ENCODE data around the gene ADAMTSL1. TPM values are rescaled to one million over a fixed set of nuclear protein-coding genes. Genes with fewer than 3 reads are reported as not detected.

ADAMTSL1 gene
- total and polyA plus RNA-seq, 2 of the 13 experiments (the other 11 are each of a cell fraction or from before 2014, with no cell fraction given), result not detected

GRCh38 chr9:18639911-18640310, 166.0 kb downstream of the ADAMTSL1 start:
- H3K9ac ChIP-seq (ENCODE audit: insufficient read depth, low read depth, low read length), result no peak overlapping the region
- FAIRE-seq, result no peak
- WGBS (ENCODE audit: low lambda C conversion rate), result 2% methylated on average over 4 of the region's 4 CpGs
- H3K27ac ChIP-seq (ENCODE audit: extremely low read length, insufficient read depth, low read length), result no peak overlapping the region
- ATAC-seq, result no peak
- no peak for DNase-seq (ENCODE audit: low spot score)
- in situ Hi-C loops (cut with HindIII; ENCODE audit: extremely low pct_ligation_motif_present, low pct_unique_long_range_greater_than_20kb) (no loop called here), intact Hi-C loops (cut with micrococcal nuclease; ENCODE audit: unreplicated experiment) (no loop called here)
- H3K27me3 ChIP-seq (ENCODE audit: control insufficient read depth in 1 of 2, insufficient read depth in 2 of 2, low read length in 2 of 2), result no peaks in the 10 kb centered on the region
- H4K20me1 ChIP-seq (ENCODE audit: insufficient read depth, low read length), result no peaks in the 10 kb centered on the region
- no peaks in the 10 kb centered on the region for H3K9me3 ChIP-seq (ENCODE audit: low read length)
- ChIA-PET CTCF (ENCODE audit: low intra/inter-chr PET ratio, low total read pairs) (no interaction called here), POLR2A (no interaction called here)
- H2AFZ ChIP-seq (ENCODE audit: low read length), result no peak overlapping the region
- H3K4me3 ChIP-seq (replicated peaks in 1 of 3; ENCODE audit: insufficient read depth in 1 of 3, low read depth in 2 of 3, low read length in 3 of 3), result no peak overlapping the region
- H3K4me2 ChIP-seq (ENCODE audit: low read depth, low read length), result no peak overlapping the region
- no peak for TF ChIP-seq KLF15 (CRISPR knock-in tag; IDR thresholded peaks at IDR 0.05; ENCODE audit: borderline replicate concordance)
- no peak for TF ChIP-seq CAMTA2 (CRISPR knock-in tag; IDR thresholded peaks at IDR 0.05; ENCODE audit: borderline replicate concordance)
- TF ChIP-seq ZNF33A (CRISPR knock-in tag; IDR thresholded peaks at IDR 0.05; ENCODE audit: borderline replicate concordance), result no peak
- TF ChIP-seq NONO (IDR thresholded peaks at IDR 0.05), result no peak
- TF ChIP-seq NONO (CRISPR knock-in tag; conservative IDR thresholded peaks at IDR 0.05), result no peak
- no peaks in the 10 kb centered on the region for H3K4me1 ChIP-seq (ENCODE audit: insufficient read depth, low read length)
- no peaks in the 10 kb centered on the region for H3K36me3 ChIP-seq (replicated peaks in 1 of 2; ENCODE audit: control insufficient read depth in 1 of 2, insufficient read depth in 2 of 2, low read length in 2 of 2)
- H3K79me2 ChIP-seq (ENCODE audit: insufficient read depth, low read length), result no peaks in the 10 kb centered on the region
- BruUV-seq (replicated peaks), result no TSS peak

DNA sequence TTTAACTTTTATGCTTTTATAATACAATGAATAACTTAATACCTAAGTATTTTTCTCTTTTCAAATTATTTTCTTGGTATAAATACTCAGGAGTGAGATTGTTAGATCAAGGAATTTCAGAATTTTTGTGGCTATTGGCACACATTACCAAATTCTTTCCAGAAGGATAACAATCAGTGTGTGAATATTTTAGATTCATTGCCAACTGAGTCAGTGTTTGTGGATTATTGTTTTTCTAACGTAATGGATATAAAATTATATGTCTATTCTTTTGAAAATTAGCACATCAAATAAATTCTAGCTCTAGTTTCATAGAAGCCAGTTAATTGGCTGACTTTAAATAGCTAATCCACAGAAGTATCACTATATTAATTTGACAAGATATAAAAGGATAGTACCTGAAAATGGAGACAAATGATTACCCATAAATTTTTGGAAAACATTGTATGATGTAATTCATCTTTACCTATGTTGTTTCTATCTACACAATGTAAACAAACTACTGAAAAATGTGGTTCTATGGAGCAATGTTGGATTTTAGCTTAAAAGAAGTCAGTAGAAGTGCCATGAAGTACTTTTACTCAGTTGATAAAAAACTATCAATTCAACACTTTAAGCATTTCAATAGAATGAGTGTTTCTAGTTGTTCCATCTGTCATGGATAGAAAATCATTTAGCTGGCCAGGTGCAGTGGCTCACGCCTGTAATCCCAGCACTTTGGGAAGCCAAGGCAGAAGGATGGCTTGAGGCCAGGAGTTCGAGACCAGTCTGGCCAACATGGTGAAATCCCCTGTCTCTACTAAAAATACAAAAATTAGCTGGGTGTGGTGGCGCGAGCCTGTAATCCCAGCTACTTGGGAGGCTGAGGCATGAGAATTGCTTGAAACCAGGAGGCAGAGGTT, 185.1 kb downstream of the ADAMTSL1 start:
- ChIA-PET POLR2A (no interaction called here), CTCF (ENCODE audit: low intra/inter-chr PET ratio, low total read pairs) (no interaction called here)
- Histone ChIP-seq H3K27me3 (ENCODE audit: control insufficient read depth in 1 of 2, insufficient read depth in 2 of 2, low read length in 2 of 2) (no peaks in the 10 kb centered on the region), H3K4me2 (ENCODE audit: low read depth, low read length) (no peak overlapping the region), H3K27ac (ENCODE audit: extremely low read length, insufficient read depth, low read length) (no peak overlapping the region), H2AFZ (ENCODE audit: low read length) (no peak overlapping the region), H3K79me2 (ENCODE audit: insufficient read depth, low read length) (no peaks in the 10 kb centered on the region), H3K9ac (ENCODE audit: insufficient read depth, low read depth, low read length) (no peak overlapping the region), H3K9me3 (ENCODE audit: low read length) (no peaks in the 10 kb centered on the region), H3K36me3 (replicated peaks in 1 of 2; ENCODE audit: control insufficient read depth in 1 of 2, insufficient read depth in 2 of 2, low read length in 2 of 2) (no peaks in the 10 kb centered on the region), H3K4me1 (ENCODE audit: insufficient read depth, low read length) (no peaks in the 10 kb centered on the region), H4K20me1 (ENCODE audit: insufficient read depth, low read length) (no peaks in the 10 kb centered on the region), H3K4me3 (replicated peaks in 1 of 3; ENCODE audit: insufficient read depth in 1 of 3, low read depth in 2 of 3, low read length in 3 of 3) (no peak overlapping the region)
- FAIRE-seq, result no peak
- intact Hi-C loops (cut with micrococcal nuclease; ENCODE audit: unreplicated experiment), result no loop called here
- no peak for DNase-seq (ENCODE audit: low spot score)
- in situ Hi-C loops (cut with HindIII; ENCODE audit: extremely low pct_ligation_motif_present, low pct_unique_long_range_greater_than_20kb), result no loop called here
- WGBS (ENCODE audit: low lambda C conversion rate), result 40% methylated on average over 5 of the region's 5 CpGs
- TF ChIP-seq ZNF431 (CRISPR knock-in tag; IDR thresholded peaks at IDR 0.05; ENCODE audit: borderline replicate concordance, low read depth) (no peak), IKZF4 (CRISPR knock-in tag; IDR thresholded peaks at IDR 0.05; ENCODE audit: borderline replicate concordance, low read depth, not compliant biosample characterization) (no peak), ZNF644 (CRISPR knock-in tag; IDR thresholded peaks at IDR 0.05; ENCODE audit: low read depth) (no peak), MTERF4 (CRISPR knock-in tag; IDR thresholded peaks at IDR 0.05) (no peak), ZNF234 (CRISPR knock-in tag; conservative IDR thresholded peaks at IDR 0.05) (no peak), MIER2 (CRISPR knock-in tag; IDR thresholded peaks at IDR 0.05) (no peak), CREB1 (IDR thresholded peaks at IDR 0.05) (no peak), CREB1 (CRISPR knock-in tag; IDR thresholded peaks at IDR 0.05) (no peak), PHF8 (CRISPR knock-in tag; IDR thresholded peaks at IDR 0.05) (no peak), RAD51 (IDR thresholded peaks at IDR 0.05; ENCODE audit: borderline replicate concordance) (no peak)
- ATAC-seq, result no peak
- BruUV-seq (replicated peaks), result no TSS peak

All from HepG2 (cell line).